Muscle of leg (tissue), 11 donors: Measurements from ENCODE around the gene ENPP6. TPM values are rescaled to one million over a fixed set of nuclear protein-coding genes. Genes with fewer than 3 reads are reported as not detected.

Experiments
- DNase-seq: peaks from one replicate; pipeline ENCODE4 v3.0.0; 2013
- H3K27ac ChIP-seq: one replicate; pipeline ENCODE4 v1.5.1; 2013; ENCODE audit warnings: mild to moderate bottlenecking, low read length, control low read depth
- H3K27me3 ChIP-seq: one replicate; pipeline ENCODE4 v1.6.1; 2013; ENCODE audit warnings: low read length; ENCODE audit not compliant: control insufficient read depth, insufficient read depth
- H3K36me3 ChIP-seq: one replicate; pipeline ENCODE4 v1.6.1; 2013; ENCODE audit warnings: low read length; ENCODE audit not compliant: control insufficient read depth, insufficient read depth
- H3K4me1 ChIP-seq: one replicate; pipeline ENCODE4 v1.6.1; 2013; ENCODE audit warnings: low read length; ENCODE audit not compliant: control insufficient read depth, insufficient read depth
- H3K4me3 ChIP-seq: one replicate; pipeline ENCODE4 v1.5.1; 2013; ENCODE audit warnings: low read length, control low read depth
- H3K9me3 ChIP-seq: replicated peaks from 2 replicates; pipeline ENCODE4 v1.6.1; 2013; ENCODE audit warnings: low read depth, low read length; ENCODE audit not compliant: control insufficient read depth
- WGBS: methylation state at CpG from one replicate; pipeline ENCODE4 v1.1.5; 2013; ENCODE audit warnings: missing lambda C conversion rate; ENCODE audit not compliant: insufficient coverage; 5-methylcytosine and 5-hydroxymethylcytosine counted together
- polyA plus RNA-seq, 8 donors: library from polyadenylated mRNA; unstranded; fragments of 120-200 nt; gene quantifications; one replicate each; pipeline versions ENCODE4 v1.2.1 to v1.2.3, GENCODE V29; 2013; ENCODE audit warnings: inconsistent platforms in 1 of 8, low replicate concordance in 1 of 8; ENCODE audit not compliant: insufficient read length in 8 of 8, insufficient read depth in 1 of 8
- total RNA-seq: library from RNA; stranded (reverse); fragments of 120-200 nt; gene quantifications from one replicate; pipeline ENCODE4 v1.2.4, GENCODE V29; 2013

The ENPP6 gene
- total and polyA plus RNA-seq, 9 donors, result 8.1 to 30.5 (median 15.9) TPM

DNA sequence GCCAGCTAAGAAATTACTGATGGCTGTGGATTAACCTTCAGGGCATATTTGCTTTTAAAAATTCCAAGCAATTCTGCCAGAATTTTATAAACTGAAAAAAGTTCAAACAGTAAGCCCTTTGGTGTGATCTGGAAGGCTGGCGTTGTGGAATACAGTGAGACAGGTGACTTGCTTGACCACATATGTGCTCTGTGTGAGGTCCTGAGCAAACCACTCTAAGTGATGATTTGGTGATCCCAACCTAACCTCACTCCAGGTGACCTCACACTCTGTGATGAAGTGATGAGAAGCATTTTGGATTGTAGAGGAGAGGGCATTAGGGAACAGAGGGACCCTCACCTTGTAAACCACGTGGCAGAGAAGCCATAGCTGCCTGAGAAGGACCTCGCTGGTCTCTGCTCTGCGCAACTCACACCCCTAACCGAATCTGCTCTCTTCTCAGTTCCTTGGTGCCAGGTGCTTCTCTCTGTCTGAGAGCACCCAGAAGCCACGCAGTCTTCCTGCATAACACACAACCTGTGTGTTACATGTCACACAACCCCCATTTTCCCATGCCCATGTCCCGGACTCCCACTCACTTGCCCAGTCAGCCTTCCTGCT is 106.3 kb downstream of the ENPP6 start:
- Histone ChIP-seq H3K27me3 (no peaks in the 10 kb centered on the region), H3K27ac (no peak overlapping the region), H3K9me3 (no peaks in the 10 kb centered on the region), H3K4me3 (no peak overlapping the region), H3K4me1 (no peaks in the 10 kb centered on the region), H3K36me3 (peaks cover 9% of the 10 kb centered on the region)
- WGBS, result 91% methylated on average over 6 of the region's 7 CpGs
- no peak for DNase-seq

DNA sequence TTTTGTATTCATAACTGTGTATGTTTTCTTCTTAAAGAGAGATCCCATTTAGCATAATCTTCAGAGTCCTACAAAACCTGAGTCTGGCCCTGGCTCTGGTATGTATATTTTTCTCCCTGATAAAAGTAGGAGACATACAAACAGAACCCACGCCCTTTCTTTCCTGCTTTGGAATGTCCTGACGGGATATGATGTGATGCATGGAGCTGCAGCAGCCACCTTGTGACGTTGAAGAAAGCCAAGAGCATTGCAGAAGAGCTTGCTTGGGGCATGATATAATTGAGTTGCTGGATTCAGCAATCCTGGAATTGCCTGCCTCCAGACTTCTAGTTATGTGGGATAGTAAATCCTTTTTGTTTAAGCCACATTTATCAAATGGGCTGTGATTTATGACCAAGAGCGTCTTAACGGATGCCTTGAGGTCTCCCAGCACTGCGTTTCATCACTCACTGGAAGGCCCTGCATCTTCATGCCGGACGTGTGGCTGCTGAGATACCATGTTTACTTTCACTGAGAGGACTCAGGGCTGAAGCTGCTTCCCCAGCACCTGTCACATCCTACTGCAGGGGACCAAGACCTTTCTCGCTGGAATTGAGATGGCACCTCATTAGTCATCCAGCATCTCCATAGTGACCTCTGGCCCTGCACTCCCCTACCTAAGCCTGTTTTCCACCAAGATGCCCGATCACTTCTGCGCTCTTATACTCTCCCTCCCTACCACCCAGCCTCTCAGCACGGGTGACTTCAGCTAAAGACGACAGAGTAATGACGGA is 107.0 kb downstream of the ENPP6 start:
- H3K27ac ChIP-seq, result no peak overlapping the region
- no peaks in the 10 kb centered on the region for H3K27me3 ChIP-seq
- H3K36me3 ChIP-seq, result peaks cover 9% of the 10 kb centered on the region
- WGBS, result 85% methylated on average over 6 of the region's 14 CpGs
- no peak overlapping the region for H3K4me3 ChIP-seq
- no peaks in the 10 kb centered on the region for H3K4me1 ChIP-seq
- DNase-seq, result no peak
- no peaks in the 10 kb centered on the region for H3K9me3 ChIP-seq

DNA sequence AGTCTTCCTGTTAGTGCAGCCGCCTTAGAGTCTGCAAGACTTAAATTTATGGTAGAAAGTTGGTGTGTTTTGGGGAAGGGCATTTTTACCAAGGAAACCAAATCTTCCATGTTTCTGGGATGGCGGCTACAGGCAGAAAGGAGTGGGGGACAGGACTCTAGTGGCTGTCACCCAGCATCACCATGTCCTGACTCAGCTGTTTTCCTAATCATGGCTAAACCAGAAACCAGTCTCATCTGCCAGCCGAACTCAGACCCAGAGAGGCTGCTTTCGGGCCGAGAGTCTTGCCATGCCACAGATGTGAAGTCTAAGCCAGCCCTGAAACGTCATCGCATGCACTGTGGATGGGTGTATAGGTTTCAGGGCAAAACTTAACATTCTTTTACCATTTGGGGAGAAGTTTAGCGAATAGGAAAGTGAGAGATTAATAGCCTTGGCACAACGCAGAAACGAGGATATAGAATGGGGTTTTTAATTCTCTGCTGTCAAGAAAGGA is 109.6 kb downstream of the ENPP6 start:
- Histone ChIP-seq H3K36me3 (peaks cover 9% of the 10 kb centered on the region), H3K9me3 (no peaks in the 10 kb centered on the region), H3K4me3 (no peak overlapping the region), H3K27ac (no peak overlapping the region), H3K27me3 (no peaks in the 10 kb centered on the region), H3K4me1 (peaks cover 11% of the 10 kb centered on the region)
- DNase-seq, result no peak
- WGBS, result 81% methylated on average over 4 of the region's 10 CpGs

DNA sequence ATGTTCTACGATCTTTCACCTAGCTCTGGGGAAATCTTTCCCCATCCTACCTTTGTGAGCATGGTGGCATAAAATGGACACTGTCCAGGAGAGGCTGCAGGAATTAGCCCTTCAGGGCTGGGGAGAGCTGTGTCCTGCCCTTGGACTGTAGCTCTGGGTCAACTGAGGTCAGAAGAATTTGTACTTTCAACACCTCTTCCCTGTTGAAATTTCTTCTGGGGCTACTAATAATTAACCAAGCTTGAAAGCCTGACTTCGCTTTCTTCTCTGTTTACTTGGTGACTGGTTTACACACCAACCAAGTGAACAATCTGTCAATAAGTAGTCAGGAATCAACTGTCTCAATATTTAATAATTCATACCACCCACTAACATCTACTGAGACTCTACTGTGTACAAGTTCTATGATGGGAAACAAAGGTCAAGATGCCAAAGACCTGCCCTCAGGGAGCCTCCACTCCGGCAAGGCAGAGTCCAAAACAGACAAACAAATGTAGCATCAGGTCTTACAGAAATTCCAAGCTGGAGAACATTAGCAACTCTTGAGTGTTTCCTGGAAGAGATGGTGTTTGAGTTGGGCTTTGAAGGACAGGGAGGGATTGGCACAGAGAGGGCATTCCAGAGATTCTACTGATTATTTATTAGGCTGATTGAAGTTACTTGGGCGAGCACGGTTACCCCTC is 113.1 kb downstream of the ENPP6 start:
- Histone ChIP-seq H3K9me3 (no peaks in the 10 kb centered on the region), H3K4me3 (no peak overlapping the region), H3K27me3 (no peaks in the 10 kb centered on the region), H3K4me1 (peaks cover 32% of the 10 kb centered on the region), H3K36me3 (no peaks in the 10 kb centered on the region), H3K27ac (no peak overlapping the region)
- no peak for DNase-seq
- 67% methylated on average over 1 of the region's 5 CpGs for WGBS

DNA sequence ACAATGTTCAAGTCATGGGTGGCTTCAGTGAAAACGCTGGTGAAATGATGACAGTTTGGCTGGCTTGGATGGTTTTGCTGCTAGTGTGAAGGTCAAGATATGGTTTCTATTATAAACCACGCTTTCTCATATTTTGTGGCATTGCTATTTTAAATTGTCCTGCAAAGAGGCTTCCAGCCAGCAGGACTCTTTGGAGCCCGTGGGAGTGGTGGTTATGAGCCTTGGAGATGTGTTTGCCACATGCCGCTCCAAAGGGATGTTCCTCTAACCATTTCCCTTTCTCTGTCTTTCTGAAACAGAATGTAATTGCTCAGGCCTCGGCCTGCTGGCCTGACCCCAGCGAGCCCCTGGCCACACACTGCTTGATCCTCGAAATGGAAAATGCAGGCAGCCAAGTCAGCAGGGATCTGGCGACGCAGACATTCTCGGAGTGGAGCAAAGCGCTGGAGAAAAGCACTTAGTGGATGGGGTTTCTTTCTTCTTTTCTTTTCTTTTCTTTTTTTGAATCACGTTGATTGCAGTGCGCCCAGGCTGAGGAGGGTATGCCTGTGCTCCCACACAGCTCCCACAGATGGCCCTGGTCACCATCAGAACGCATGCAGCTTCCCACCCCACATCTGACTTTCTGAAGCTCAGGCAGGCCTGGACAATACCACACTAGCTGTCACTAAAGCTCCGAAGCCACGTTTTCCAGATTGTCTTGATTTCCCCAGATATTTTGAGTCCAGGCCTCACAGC is 114.0 kb downstream of the ENPP6 start:
- Histone ChIP-seq H3K9me3 (no peaks in the 10 kb centered on the region), H3K4me1 (peaks cover 40% of the 10 kb centered on the region), H3K4me3 (no peak overlapping the region), H3K36me3 (no peaks in the 10 kb centered on the region), H3K27me3 (no peaks in the 10 kb centered on the region), H3K27ac (peak overlapping the region; percentile 10)
- DNase-seq, result peak; percentile 84
- 28% methylated on average over 5 of the region's 16 CpGs for WGBS

DNA sequence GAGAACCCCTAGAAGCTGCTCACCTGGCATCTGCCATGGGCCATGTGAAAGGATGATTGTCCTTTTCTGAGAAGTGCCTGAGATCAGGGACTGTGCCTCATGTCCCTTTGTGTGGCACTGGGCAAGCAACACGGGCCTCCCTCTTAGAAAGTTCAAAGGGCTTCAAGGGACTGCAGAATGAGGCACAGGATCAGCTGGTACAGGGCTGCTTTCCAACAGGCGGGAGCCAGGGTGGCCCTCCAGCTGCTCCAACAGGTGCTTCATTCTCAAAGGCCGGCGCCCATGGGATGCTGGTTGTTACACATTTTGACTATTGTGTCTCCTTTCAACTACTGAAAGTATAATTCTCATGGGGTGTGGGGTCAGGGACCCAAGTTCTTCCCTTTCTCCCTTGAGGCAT is 114.7 kb downstream of the ENPP6 start:
- Histone ChIP-seq H3K36me3 (no peaks in the 10 kb centered on the region), H3K27ac (no peak overlapping the region), H3K4me3 (no peak overlapping the region), H3K9me3 (no peaks in the 10 kb centered on the region), H3K4me1 (peaks cover 40% of the 10 kb centered on the region), H3K27me3 (peaks cover 3% of the 10 kb centered on the region)
- peak; percentile 23 for DNase-seq
- 71% methylated on average over 1 of the region's 4 CpGs for WGBS

DNA sequence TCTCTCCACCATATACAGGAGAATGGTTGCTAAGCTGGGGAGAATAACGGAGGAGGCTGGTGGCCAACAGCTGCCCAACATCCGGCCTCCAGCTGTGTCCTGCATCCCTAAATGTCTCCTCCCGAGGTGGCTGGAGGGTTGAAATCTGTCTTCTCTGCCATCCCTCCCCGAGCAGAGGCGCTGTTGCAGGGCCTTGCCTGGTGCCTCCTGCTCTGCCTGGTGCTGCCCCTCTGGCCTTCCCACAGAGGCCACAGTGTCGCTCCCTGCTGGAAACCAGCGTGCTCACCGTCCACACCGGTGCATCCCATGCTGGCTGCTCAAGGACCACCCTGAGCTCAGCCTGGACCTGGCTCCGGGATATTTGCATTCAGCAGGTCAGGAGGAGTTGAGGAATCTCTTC is 115.2 kb downstream of the ENPP6 start:
- H3K27ac ChIP-seq, result no peak overlapping the region
- no peak for DNase-seq
- 88% methylated on average over 8 of the region's 10 CpGs for WGBS

DNA sequence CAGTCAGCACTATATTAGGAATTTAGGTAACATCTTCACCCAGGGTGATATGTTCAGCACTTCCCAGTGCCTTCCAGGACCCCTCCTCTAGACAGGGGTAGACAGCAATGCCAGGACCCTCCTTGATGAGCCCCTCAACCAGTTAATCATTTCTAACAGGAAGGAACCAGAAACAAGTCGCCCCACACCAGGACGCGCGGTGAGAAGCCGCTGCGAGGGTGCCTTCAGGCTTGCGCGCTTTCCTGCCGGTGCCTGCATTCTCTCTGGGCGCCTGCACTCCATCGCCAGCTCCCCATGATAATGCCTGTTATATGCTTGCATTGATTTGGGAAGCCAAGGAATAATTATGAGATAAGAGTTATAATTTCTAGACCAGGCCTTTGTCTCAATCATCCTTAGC is 116.0 kb downstream of the ENPP6 start:
- 100% methylated on average over 2 of the region's 11 CpGs for WGBS
- Histone ChIP-seq H3K4me3 (no peak overlapping the region), H3K27me3 (peaks cover 11% of the 10 kb centered on the region), H3K9me3 (no peaks in the 10 kb centered on the region), H3K36me3 (no peaks in the 10 kb centered on the region), H3K27ac (no peak overlapping the region), H3K4me1 (peaks cover 51% of the 10 kb centered on the region)
- no peak for DNase-seq

More for the DNA sequence above, 115.2 kb downstream of the ENPP6 start:
- Histone ChIP-seq H3K27me3 (peaks cover 4% of the 10 kb centered on the region), H3K9me3 (no peaks in the 10 kb centered on the region), H3K36me3 (no peaks in the 10 kb centered on the region), H3K4me1 (peaks cover 43% of the 10 kb centered on the region), H3K4me3 (no peak overlapping the region)

DNA sequence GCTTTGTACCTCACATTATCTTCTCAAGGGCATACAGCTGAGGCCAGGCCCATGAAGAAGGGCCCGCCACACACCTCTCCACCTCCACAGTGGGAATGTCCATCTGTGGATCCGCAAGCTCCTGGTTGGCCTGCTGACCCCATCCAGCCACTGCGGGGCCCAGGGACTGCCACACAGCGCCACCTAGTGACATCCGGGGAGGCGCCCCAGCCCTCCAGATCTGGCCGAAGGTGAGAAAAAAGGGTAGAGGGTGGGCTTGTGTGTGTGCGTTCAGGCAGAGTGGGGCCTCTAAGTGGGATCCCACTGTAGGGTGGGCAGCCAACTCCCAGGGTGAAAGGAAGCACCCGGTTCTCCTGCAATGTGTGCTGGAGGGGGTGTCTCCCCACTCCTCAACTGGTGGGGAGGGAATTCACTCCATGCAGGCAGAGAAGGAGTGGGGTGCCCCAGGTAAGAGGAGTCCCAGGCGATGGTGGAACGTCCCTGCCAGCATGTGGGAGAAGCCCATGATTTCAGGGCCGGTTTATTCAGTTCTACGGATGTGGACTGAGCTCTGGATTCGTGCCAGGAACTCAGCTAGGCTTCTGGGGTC is 117.3 kb downstream of the ENPP6 start:
- no peak overlapping the region for H3K27ac ChIP-seq
- H3K27me3 ChIP-seq, result peaks cover 13% of the 10 kb centered on the region
- H3K9me3 ChIP-seq, result no peaks in the 10 kb centered on the region
- no peaks in the 10 kb centered on the region for H3K36me3 ChIP-seq
- H3K4me3 ChIP-seq, result no peak overlapping the region
- 35% methylated on average over 7 of the region's 14 CpGs for WGBS
- peaks cover 54% of the 10 kb centered on the region for H3K4me1 ChIP-seq
- peak; percentile 60 for DNase-seq
